Measurements from ENCODE around the gene NAA15. TPM values are rescaled to one million over a fixed set of nuclear protein-coding genes. Genes with fewer than 3 reads are reported as not detected.

Gene NAA15
- polyA plus RNA-seq (2012; rRNA removed), result 7.1 and 7.8 TPM in 2 replicates
- polyA plus RNA-seq (2012; cell fraction: cytosol; rRNA removed), result 9.9 and 12.4 TPM in 2 replicates
- polyA plus RNA-seq (2012; cell fraction: nucleus; rRNA removed), result 4.2 and 8.4 TPM in 2 replicates

GRCh38 chr4:139301113-139301820 is at the start of gene NAA15:
NAA15 (plus strand) TSS chr4:139301505; CDS start chr4:139301778, 273 bp downstream.
- 2% methylated on average over 51 of the region's 61 CpGs for WGBS (ENCODE audit: low lambda C conversion rate)
- Histone ChIP-seq H4K20me1 (ENCODE audit: insufficient read depth) (peaks cover 36% of the 10 kb centered on the region), H3K4me1 (ENCODE audit: control insufficient read depth in 1 of 2, insufficient read depth in 2 of 2, low read depth in 1 of 2, low read length in 1 of 2) (peaks cover 15 to 19% of the 10 kb centered on the region in 2 experiments; a peak in 3 of 4 replicates), H3K9me3 (no peaks in the 10 kb centered on the region), H3K27ac (ENCODE audit: low read depth in 2 of 2, low read length in 1 of 2) (peak within 1 kb of the TSS; percentile 90 to 94), H3K4me3 (ENCODE audit: low read depth in 2 of 2, low read length in 1 of 2) (peak within 1 kb of the TSS; percentile 91 to 97), H3K27me3 (ENCODE audit: insufficient read depth) (no peaks in the 10 kb centered on the region), H3K79me2 (ENCODE audit: insufficient read depth) (peaks cover 73% of the 10 kb centered on the region), H3K9ac (peak within 1 kb of the TSS; percentile 79), H3K36me3 (replicated peaks in 1 of 2; ENCODE audit: control insufficient read depth in 1 of 2, insufficient read depth in 2 of 2, low read length in 1 of 2) (peaks cover 0 to 18% of the 10 kb centered on the region in 2 experiments), H3K9me2 (no peaks in the 10 kb centered on the region), H2AFZ (ENCODE audit: low read depth) (peak within 1 kb of the TSS; percentile 97), H3K4me2 (peak within 1 kb of the TSS; percentile 87), H3F3A (replicated peaks; ENCODE audit: insufficient read depth) (peaks cover 26% of the 10 kb centered on the region)
- POLR2A ChIA-PET, result interaction anchor here (0.7 to 2.5 kb wide), 4 partner anchors 124 to 278 kb away, joined by 3 to 19 read pairs (median 4); partner anchors contain the start of gene ELF2
- TF ChIP-seq GATA2 (CRISPR knock-in tag; IDR thresholded peaks at IDR 0.05) (no peak), RFX5 (IDR thresholded peaks at IDR 0.05; ENCODE audit: low read length) (peak; percentile 58; the same call in 1 of the 2 replicates), ELF1 (IDR thresholded peaks at IDR 0.05) (no peak), TAF1 (IDR thresholded peaks at IDR 0.05; ENCODE audit: borderline replicate concordance, low read depth, low read length) (peak; percentile 73; the same call in 1 of the 2 replicates), GABPA (IDR thresholded peaks at IDR 0.05; ENCODE audit: low read depth) (peak; percentile 79), YY1 (IDR thresholded peaks at IDR 0.05; ENCODE audit: low read depth) (peak; percentile 95), NFIC (IDR thresholded peaks at IDR 0.05; ENCODE audit: borderline replicate concordance) (no peak), EP300 (IDR thresholded peaks at IDR 0.05; ENCODE audit: borderline replicate concordance in 1 of 2, low read depth in 1 of 2, low read length in 1 of 2) (peak; percentile 38 to 47; a peak in 2 of 4 replicates), RXRA (IDR thresholded peaks at IDR 0.05; ENCODE audit: borderline replicate concordance, low read depth) (no peak), SIN3A (IDR thresholded peaks at IDR 0.05; ENCODE audit: borderline replicate concordance, low read depth, low read length) (no peak; the same call in 1 of the 2 replicates), RCOR1 (IDR thresholded peaks at IDR 0.05; ENCODE audit: low read length) (no peak), USF2 (IDR thresholded peaks at IDR 0.05; ENCODE audit: borderline replicate concordance, low read depth, low read length) (no peak), TCF12 (IDR thresholded peaks at IDR 0.05) (peak; percentile 12; the same call in 1 of the 2 replicates), POLR2AphosphoS5 (IDR thresholded peaks at IDR 0.05; ENCODE audit: low read depth, low read length) (peak; percentile 87), CHD2 (IDR thresholded peaks at IDR 0.05; ENCODE audit: low read length, partially characterized antibody) (peak; percentile 89), FOXJ3 (CRISPR knock-in tag; IDR thresholded peaks at IDR 0.05) (no peak), MXI1 (IDR thresholded peaks at IDR 0.05; ENCODE audit: low read depth, low read length) (peak; percentile 98), RAD21 (IDR thresholded peaks at IDR 0.05; ENCODE audit: low read length) (0 out of 2 replicates have a peak, but pooled peaks have one; percentile 8), MAX (IDR thresholded peaks at IDR 0.05; ENCODE audit: low read depth) (peak; percentile 97), NRF1 (IDR thresholded peaks at IDR 0.05; ENCODE audit: low read depth, low read length) (peak; percentile 73), SMC3 (IDR thresholded peaks at IDR 0.05; ENCODE audit: low read depth, low read length) (no peak; the same call in 1 of the 2 replicates)
- TF ChIP-seq, protein P1, sequence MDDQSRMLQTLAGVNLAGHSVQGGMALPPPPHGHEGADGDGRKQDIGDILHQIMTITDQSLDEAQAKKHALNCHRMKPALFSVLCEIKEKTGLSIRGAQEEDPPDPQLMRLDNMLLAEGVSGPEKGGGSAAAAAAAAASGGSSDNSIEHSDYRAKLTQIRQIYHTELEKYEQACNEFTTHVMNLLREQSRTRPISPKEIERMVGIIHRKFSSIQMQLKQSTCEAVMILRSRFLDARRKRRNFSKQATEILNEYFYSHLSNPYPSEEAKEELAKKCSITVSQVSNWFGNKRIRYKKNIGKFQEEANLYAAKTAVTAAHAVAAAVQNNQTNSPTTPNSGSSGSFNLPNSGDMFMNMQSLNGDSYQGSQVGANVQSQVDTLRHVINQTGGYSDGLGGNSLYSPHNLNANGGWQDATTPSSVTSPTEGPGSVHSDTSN (IDR thresholded peaks at IDR 0.05), result peak; percentile 47; the same call in 1 of the 2 replicates
- TF ChIP-seq, protein P2, sequence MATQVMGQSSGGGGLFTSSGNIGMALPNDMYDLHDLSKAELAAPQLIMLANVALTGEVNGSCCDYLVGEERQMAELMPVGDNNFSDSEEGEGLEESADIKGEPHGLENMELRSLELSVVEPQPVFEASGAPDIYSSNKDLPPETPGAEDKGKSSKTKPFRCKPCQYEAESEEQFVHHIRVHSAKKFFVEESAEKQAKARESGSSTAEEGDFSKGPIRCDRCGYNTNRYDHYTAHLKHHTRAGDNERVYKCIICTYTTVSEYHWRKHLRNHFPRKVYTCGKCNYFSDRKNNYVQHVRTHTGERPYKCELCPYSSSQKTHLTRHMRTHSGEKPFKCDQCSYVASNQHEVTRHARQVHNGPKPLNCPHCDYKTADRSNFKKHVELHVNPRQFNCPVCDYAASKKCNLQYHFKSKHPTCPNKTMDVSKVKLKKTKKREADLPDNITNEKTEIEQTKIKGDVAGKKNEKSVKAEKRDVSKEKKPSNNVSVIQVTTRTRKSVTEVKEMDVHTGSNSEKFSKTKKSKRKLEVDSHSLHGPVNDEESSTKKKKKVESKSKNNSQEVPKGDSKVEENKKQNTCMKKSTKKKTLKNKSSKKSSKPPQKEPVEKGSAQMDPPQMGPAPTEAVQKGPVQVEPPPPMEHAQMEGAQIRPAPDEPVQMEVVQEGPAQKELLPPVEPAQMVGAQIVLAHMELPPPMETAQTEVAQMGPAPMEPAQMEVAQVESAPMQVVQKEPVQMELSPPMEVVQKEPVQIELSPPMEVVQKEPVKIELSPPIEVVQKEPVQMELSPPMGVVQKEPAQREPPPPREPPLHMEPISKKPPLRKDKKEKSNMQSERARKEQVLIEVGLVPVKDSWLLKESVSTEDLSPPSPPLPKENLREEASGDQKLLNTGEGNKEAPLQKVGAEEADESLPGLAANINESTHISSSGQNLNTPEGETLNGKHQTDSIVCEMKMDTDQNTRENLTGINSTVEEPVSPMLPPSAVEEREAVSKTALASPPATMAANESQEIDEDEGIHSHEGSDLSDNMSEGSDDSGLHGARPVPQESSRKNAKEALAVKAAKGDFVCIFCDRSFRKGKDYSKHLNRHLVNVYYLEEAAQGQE (IDR thresholded peaks at IDR 0.05; ENCODE audit: low read depth, low read length), result peak; percentile 26; the same call in 1 of the 2 replicates
- TF ChIP-seq, protein P3, sequence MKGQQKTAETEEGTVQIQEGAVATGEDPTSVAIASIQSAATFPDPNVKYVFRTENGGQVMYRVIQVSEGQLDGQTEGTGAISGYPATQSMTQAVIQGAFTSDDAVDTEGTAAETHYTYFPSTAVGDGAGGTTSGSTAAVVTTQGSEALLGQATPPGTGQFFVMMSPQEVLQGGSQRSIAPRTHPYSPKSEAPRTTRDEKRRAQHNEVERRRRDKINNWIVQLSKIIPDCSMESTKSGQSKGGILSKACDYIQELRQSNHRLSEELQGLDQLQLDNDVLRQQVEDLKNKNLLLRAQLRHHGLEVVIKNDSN (IDR thresholded peaks at IDR 0.05; ENCODE audit: borderline replicate concordance, low read depth), result peak; percentile 73; the same call in 1 of the 2 replicates
- CTCF ChIA-PET, result interaction anchor here (1.0 to 2.6 kb wide), 9 partner anchors 10 to 271 kb away, joined by 3 to 14 read pairs (median 4); no protein-coding TSS in a partner anchor
- peak; percentile 97 for DNase-seq

All from SK-N-SH (cell line).